GM23338 (cell line): ENCODE data around the gene GALNT6.

Experiments used
- EZH2phosphoT487 ChIP-seq: fragments of 200-600 bp; sonication (generic); IDR thresholded peaks from one replicate; pipeline ENCODE4 v1.8.1; 2018; ENCODE audit warnings: antibody characterized with exemption; ENCODE audit not compliant: unreplicated experiment
- JUNB ChIP-seq: IDR thresholded peaks from one replicate; pipeline ENCODE4 v1.6.1; 2016; ENCODE audit warnings: antibody characterized with exemption; ENCODE audit not compliant: unreplicated experiment
- TF ChIP-seq, protein P1 (sequence below), 2 experiments: fragments of 200-600 bp in 1 of 2; sonication (generic) in 1 of 2; conservative IDR thresholded peaks; 2 replicates each; pipeline versions ENCODE4 v1.5.1 to v1.6.1; 2016 to 2017; ENCODE audit warnings: antibody characterized with exemption in 2 of 2, low read depth in 2 of 2, mild to moderate bottlenecking in 2 of 2, moderate library complexity in 1 of 2

DNA sequence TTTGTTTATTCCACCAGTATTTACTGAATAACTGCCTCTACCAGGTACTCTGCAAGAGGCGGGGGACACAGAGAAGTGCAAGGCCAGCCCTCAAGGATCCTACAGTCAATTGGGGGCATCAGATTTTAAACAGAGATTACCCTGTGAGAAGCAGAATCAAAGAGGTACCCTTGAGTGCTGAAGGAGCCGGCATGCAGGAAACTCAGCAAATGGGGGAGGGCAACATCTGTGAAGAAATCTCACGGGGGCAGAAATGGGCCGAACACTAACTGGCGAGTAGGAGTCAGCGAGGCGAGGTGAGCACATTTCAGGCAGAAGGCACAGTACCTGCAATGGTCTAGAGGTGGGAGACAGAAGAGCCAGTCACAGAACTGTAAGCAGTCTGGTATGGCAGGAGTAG lies 9.0 kb downstream of the GALNT6 start:
- TF ChIP-seq, protein P1, sequence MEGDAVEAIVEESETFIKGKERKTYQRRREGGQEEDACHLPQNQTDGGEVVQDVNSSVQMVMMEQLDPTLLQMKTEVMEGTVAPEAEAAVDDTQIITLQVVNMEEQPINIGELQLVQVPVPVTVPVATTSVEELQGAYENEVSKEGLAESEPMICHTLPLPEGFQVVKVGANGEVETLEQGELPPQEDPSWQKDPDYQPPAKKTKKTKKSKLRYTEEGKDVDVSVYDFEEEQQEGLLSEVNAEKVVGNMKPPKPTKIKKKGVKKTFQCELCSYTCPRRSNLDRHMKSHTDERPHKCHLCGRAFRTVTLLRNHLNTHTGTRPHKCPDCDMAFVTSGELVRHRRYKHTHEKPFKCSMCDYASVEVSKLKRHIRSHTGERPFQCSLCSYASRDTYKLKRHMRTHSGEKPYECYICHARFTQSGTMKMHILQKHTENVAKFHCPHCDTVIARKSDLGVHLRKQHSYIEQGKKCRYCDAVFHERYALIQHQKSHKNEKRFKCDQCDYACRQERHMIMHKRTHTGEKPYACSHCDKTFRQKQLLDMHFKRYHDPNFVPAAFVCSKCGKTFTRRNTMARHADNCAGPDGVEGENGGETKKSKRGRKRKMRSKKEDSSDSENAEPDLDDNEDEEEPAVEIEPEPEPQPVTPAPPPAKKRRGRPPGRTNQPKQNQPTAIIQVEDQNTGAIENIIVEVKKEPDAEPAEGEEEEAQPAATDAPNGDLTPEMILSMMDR (conservative IDR thresholded peaks at IDR 0.05; ENCODE audit: low read depth in 2 of 2), result no peak
- TF ChIP-seq EZH2phosphoT487 (no peak), JUNB (no peak)
